T-helper 1 cell treated with Interleukin-12 subunit alpha and Interleukin-12 subunit beta and Interleukin-4 antibody, amounts not matched to agents 30 ng/mL and 1 ng/mL, for 36 hours (primary cell): ENCODE results near the gene POR. TPM values are rescaled to one million over a fixed set of nuclear protein-coding genes. Genes with fewer than 3 reads are reported as not detected.

Experiments
- intact Hi-C: fragments of 100-400 bp; cut with micrococcal nuclease; formaldehyde crosslinking; loops from one replicate; pipeline ENCODE4 v1.15.1; 2024
- total RNA-seq: library from RNA; stranded (reverse); gene quantifications from 2 replicates; pipeline ENCODE4 v1.2.3, GENCODE V29; 2022

The POR gene
- total RNA-seq, 1 donor from 2014 or later, result 78.0 TPM

GRCh38 chr7:75914169-75914654, 743 bp upstream of the POR start:
- intact Hi-C loops, result loop anchor here (1.0 to 2.0 kb wide), 4 partner anchors 36 to 445 kb away; partner anchors contain the start of genes HIP1 and YWHAG

- intact Hi-C loops, result loop anchor here (1.0 to 2.0 kb wide), 5 partner anchors 13 to 443 kb away; partner anchors contain the start of genes MDH2, TMEM120A and YWHAG
Observed at GRCh38 chr7:75915416-75916156, 631 bp downstream of the POR start.

- intact Hi-C loops, result no loop called here
Observed at GRCh38 chr7:75916259-75916658, 1.3 kb downstream of the POR start.

- intact Hi-C loops, result no loop called here
Observed at GRCh38 chr7:75916685-75917634, 2.0 kb downstream of the POR start.

- intact Hi-C loops, result no loop called here
Observed at GRCh38 chr7:75920431-75921161, 5.6 kb downstream of the POR start.

- intact Hi-C loops, result no loop called here
Observed at GRCh38 chr7:75921479-75921878, 6.5 kb downstream of the POR start.

GRCh38 chr7:75922966-75923603, 8.1 kb downstream of the POR start:
- intact Hi-C loops, result no loop called here

GRCh38 chr7:75924256-75924655, 9.3 kb downstream of the POR start:
- intact Hi-C loops, result no loop called here

- intact Hi-C loops, result no loop called here
Observed at GRCh38 chr7:75924889-75925288, 9.9 kb downstream of the POR start.

GRCh38 chr7:75925717-75926435, 10.9 kb downstream of the POR start:
- intact Hi-C loops, result no loop called here

GRCh38 chr7:75928568-75928914, 13.6 kb downstream of the POR start:
- intact Hi-C loops, result loop anchor here (1.0 kb wide), 1 partner anchor 13 kb away; the partner anchor contains the start of gene POR

GRCh38 chr7:75931680-75932079, 16.7 kb downstream of the POR start:
- intact Hi-C loops, result no loop called here

- intact Hi-C loops, result no loop called here
Observed at GRCh38 chr7:75937958-75938786, 23.2 kb downstream of the POR start.

GRCh38 chr7:75938921-75939320, 24.0 kb downstream of the POR start:
- intact Hi-C loops, result no loop called here

GRCh38 chr7:75943864-75944263, 28.9 kb downstream of the POR start:
- intact Hi-C loops, result no loop called here

- intact Hi-C loops, result no loop called here
Observed at GRCh38 chr7:75944507-75944906, 29.6 kb downstream of the POR start.

GRCh38 chr7:75945297-75946168, 30.6 kb downstream of the POR start:
- intact Hi-C loops, result no loop called here

- intact Hi-C loops, result no loop called here
Observed at GRCh38 chr7:75946207-75946855, 31.4 kb downstream of the POR start.
